ENCODE results near the gene TNK1. TPM values are rescaled to one million over a fixed set of nuclear protein-coding genes. Genes with fewer than 3 reads are reported as not detected.
A peak's percentile ranks its signal among the peaks of the same experiment; 100 is the strongest.

The TNK1 gene
- total RNA-seq, 1 donor from 2014 or later, result 0.21 TPM

DNA sequence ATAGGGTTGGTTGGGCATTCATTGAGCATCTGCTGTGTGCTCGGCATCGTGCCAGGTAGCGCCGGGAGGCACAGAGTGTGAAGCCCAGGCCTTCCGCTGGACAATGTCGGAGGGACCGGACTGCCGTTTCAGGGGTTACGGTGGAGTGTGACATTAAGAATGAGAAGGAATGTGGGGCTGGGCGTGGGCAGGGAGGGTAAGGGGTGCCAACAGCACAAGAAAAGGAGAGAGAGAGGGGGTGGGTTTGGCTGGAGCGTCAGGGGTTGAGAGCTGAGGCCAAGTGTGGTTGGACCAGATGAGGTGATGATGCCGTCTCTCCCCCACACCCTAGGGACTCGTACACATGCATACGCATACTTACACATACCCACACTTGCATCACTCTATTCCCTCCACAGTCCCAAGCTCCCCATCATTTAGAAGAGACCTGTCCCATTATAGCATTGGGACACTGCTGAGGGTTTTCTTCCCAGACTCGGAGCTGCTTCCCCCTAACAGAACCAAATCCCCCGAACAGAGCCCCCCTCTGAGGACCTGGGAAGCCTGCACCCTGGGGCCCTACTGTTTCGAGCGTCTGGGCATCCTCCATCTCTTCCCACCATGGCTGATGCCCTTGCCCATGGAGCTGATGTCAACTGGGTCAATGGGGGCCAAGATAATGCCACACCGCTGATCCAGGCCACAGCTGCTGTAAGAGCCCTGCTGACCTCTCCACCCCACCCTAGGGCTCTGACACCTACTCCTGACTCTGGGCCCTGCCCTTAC lies 32.2 kb upstream of the TNK1 start:
- Mint-ChIP-seq H3K4me1 (peaks cover 29% of the 10 kb centered on the region), H3K4me3 (peak overlapping the region; percentile 84), H3K36me3 (ENCODE audit: low read depth) (no peaks in the 10 kb centered on the region), H3K9me3 (no peaks in the 10 kb centered on the region), H3K27ac (ENCODE audit: unreplicated experiment) (peak overlapping the region; percentile 92), H3K27me3 (ENCODE audit: low read depth) (no peaks in the 10 kb centered on the region)
- TF ChIP-seq, protein P1, sequence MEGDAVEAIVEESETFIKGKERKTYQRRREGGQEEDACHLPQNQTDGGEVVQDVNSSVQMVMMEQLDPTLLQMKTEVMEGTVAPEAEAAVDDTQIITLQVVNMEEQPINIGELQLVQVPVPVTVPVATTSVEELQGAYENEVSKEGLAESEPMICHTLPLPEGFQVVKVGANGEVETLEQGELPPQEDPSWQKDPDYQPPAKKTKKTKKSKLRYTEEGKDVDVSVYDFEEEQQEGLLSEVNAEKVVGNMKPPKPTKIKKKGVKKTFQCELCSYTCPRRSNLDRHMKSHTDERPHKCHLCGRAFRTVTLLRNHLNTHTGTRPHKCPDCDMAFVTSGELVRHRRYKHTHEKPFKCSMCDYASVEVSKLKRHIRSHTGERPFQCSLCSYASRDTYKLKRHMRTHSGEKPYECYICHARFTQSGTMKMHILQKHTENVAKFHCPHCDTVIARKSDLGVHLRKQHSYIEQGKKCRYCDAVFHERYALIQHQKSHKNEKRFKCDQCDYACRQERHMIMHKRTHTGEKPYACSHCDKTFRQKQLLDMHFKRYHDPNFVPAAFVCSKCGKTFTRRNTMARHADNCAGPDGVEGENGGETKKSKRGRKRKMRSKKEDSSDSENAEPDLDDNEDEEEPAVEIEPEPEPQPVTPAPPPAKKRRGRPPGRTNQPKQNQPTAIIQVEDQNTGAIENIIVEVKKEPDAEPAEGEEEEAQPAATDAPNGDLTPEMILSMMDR (conservative IDR thresholded peaks at IDR 0.05), result no peak
- DNase-seq (ENCODE audit: low read depth, low spot score), result no peak

GRCh38 chr17:7351665-7352502 lies 29.0 kb upstream of the TNK1 start, which contains the start of gene KCTD11:
Gene KCTD11 (plus strand): TSS chr17:7352162.
- Mint-ChIP-seq H3K9me3 (no peaks in the 10 kb centered on the region), H3K4me3 (peak within 1 kb of the TSS; percentile 85), H3K4me1 (peaks cover 40% of the 10 kb centered on the region), H3K27ac (ENCODE audit: unreplicated experiment) (peak within 1 kb of the TSS; percentile 71), H3K36me3 (ENCODE audit: low read depth) (no peaks in the 10 kb centered on the region), H3K27me3 (ENCODE audit: low read depth) (no peaks in the 10 kb centered on the region)
- peak; percentile 69 for DNase-seq (ENCODE audit: low read depth, low spot score)
- TF ChIP-seq, protein P1 (conservative IDR thresholded peaks at IDR 0.05), result no peak

- Mint-ChIP-seq H3K4me1 (peaks cover 40% of the 10 kb centered on the region), H3K4me3 (peak overlapping the region; percentile 85), H3K36me3 (ENCODE audit: low read depth) (no peaks in the 10 kb centered on the region), H3K27ac (ENCODE audit: unreplicated experiment) (peak overlapping the region; percentile 71), H3K9me3 (no peaks in the 10 kb centered on the region), H3K27me3 (ENCODE audit: low read depth) (no peaks in the 10 kb centered on the region)
- TF ChIP-seq, protein P1 (conservative IDR thresholded peaks at IDR 0.05), result peak; percentile 65
- no peak for DNase-seq (ENCODE audit: low read depth, low spot score)
Measured at GRCh38 chr17:7352503-7352889, 28.4 kb upstream of the TNK1 start.

- no peaks in the 10 kb centered on the region for H3K27me3 Mint-ChIP-seq (ENCODE audit: low read depth)
- H3K4me1 Mint-ChIP-seq, result peaks cover 40% of the 10 kb centered on the region
- H3K4me3 Mint-ChIP-seq, result peak overlapping the region; percentile 85
- no peak overlapping the region for H3K27ac Mint-ChIP-seq (ENCODE audit: unreplicated experiment)
- TF ChIP-seq, protein P1 (conservative IDR thresholded peaks at IDR 0.05), result no peak
- H3K36me3 Mint-ChIP-seq (ENCODE audit: low read depth), result no peaks in the 10 kb centered on the region
- H3K9me3 Mint-ChIP-seq, result no peaks in the 10 kb centered on the region
- DNase-seq (ENCODE audit: low read depth, low spot score), result no peak
Measured at GRCh38 chr17:7352910-7353635, 27.8 kb upstream of the TNK1 start.

GRCh38 chr17:7354262-7354843 lies 26.5 kb upstream of the TNK1 start:
- TF ChIP-seq, protein P1 (conservative IDR thresholded peaks at IDR 0.05), result no peak
- no peaks in the 10 kb centered on the region for H3K36me3 Mint-ChIP-seq (ENCODE audit: low read depth)
- H3K27me3 Mint-ChIP-seq (ENCODE audit: low read depth), result no peaks in the 10 kb centered on the region
- H3K4me1 Mint-ChIP-seq, result peaks cover 40% of the 10 kb centered on the region
- peak; percentile 32 for DNase-seq (ENCODE audit: low read depth, low spot score)
- H3K9me3 Mint-ChIP-seq, result no peaks in the 10 kb centered on the region
- peak overlapping the region; percentile 72 for H3K4me3 Mint-ChIP-seq
- peak overlapping the region; percentile 29 for H3K27ac Mint-ChIP-seq (ENCODE audit: unreplicated experiment)

All from neural crest cell (in vitro differentiated cells).